Mesenchymal stem cell (in vitro differentiated cells and primary cell): ENCODE data around the gene TOPBP1.

ENCODE experiments used
- DNase-seq: peaks from one replicate; pipeline ENCODE4 v3.0.0-alpha.2; 2013
- H2AFZ ChIP-seq: one replicate; pipeline ENCODE4 v1.6.1; 2013; ENCODE audit warnings: low read depth, mild to moderate bottlenecking, control low read depth, inconsistent platforms, low read length, moderate library complexity
- H2AK5ac ChIP-seq: 2 replicates; pipeline ENCODE4 v1.6.1; 2013; ENCODE audit warnings: low read length, moderate library complexity, mild to moderate bottlenecking, inconsistent platforms; ENCODE audit not compliant: severe bottlenecking
- H2BK120ac ChIP-seq: one replicate; pipeline ENCODE4 v1.6.1; 2013; ENCODE audit warnings: low read depth, mild to moderate bottlenecking, inconsistent platforms, low read length, moderate library complexity
- H2BK12ac ChIP-seq, 2 experiments: one replicate each; pipeline ENCODE4 v1.6.1; 2013; ENCODE audit warnings: inconsistent platforms in 2 of 2, low read length in 2 of 2, mild to moderate bottlenecking in 2 of 2, moderate library complexity in 2 of 2, control low read depth in 1 of 2
- H2BK15ac ChIP-seq: one replicate; pipeline ENCODE4 v1.6.1; 2013; ENCODE audit warnings: mild to moderate bottlenecking, low read depth, inconsistent platforms; ENCODE audit not compliant: poor library complexity, severe bottlenecking
- H2BK5ac ChIP-seq: 2 replicates; pipeline ENCODE4 v1.6.1; 2013; ENCODE audit warnings: low read depth, mild to moderate bottlenecking, low read length, control low read depth, inconsistent platforms; ENCODE audit not compliant: poor library complexity, severe bottlenecking
- H3K14ac ChIP-seq, 2 experiments: one replicate each; pipeline ENCODE4 v1.6.1; 2013; ENCODE audit warnings: inconsistent platforms in 2 of 2, low read length in 2 of 2, control low read depth in 1 of 2, mild to moderate bottlenecking in 1 of 2, moderate library complexity in 1 of 2
- H3K18ac ChIP-seq, 2 experiments: one replicate each; pipeline ENCODE4 v1.6.1; 2013; ENCODE audit warnings: inconsistent platforms in 2 of 2, low read length in 2 of 2, control low read depth in 1 of 2, low read depth in 1 of 2, mild to moderate bottlenecking in 1 of 2
- H3K23ac ChIP-seq, 2 experiments: one replicate each; pipeline ENCODE4 v1.6.1; 2013; ENCODE audit warnings: inconsistent platforms in 2 of 2, low read length in 2 of 2, mild to moderate bottlenecking in 2 of 2, moderate library complexity in 2 of 2, control low read depth in 1 of 2
- H3K27ac ChIP-seq: 2 replicates; pipeline ENCODE4 v1.5.1; 2013; ENCODE audit warnings: mild to moderate bottlenecking, moderate library complexity, low read length, control low read depth, inconsistent platforms; ENCODE audit not compliant: poor library complexity, severe bottlenecking
- H3K27me3 ChIP-seq, 2 experiments: 2 replicates each; pipeline versions ENCODE4 v1.6.1 to v1.7.0; 2013; ENCODE audit warnings: low read length in 2 of 2, mild to moderate bottlenecking in 2 of 2, moderate library complexity in 2 of 2, control low read depth in 1 of 2, inconsistent platforms in 1 of 2; ENCODE audit not compliant: control insufficient read depth in 1 of 2, insufficient read depth in 1 of 2
- H3K36me3 ChIP-seq, 2 experiments: 2 replicates each; pipeline versions ENCODE4 v1.6.1 to v1.7.0; 2013; ENCODE audit warnings: low read length in 2 of 2, control low read depth in 1 of 2, inconsistent platforms in 1 of 2, low read depth in 1 of 2, mild to moderate bottlenecking in 1 of 2; ENCODE audit not compliant: insufficient read depth in 2 of 2, control insufficient read depth in 1 of 2
- H3K4ac ChIP-seq, 2 experiments: one replicate each; pipeline ENCODE4 v1.6.1; 2013; ENCODE audit warnings: inconsistent platforms in 2 of 2, low read length in 2 of 2, mild to moderate bottlenecking in 2 of 2, moderate library complexity in 2 of 2, control low read depth in 1 of 2, low read depth in 1 of 2
- H3K4me1 ChIP-seq: 2 replicates; pipeline ENCODE4 v1.6.1; 2013; ENCODE audit warnings: low read depth, low read length, control low read depth; ENCODE audit not compliant: control insufficient read depth, insufficient read depth
- H3K4me2 ChIP-seq: 2 replicates; pipeline ENCODE4 v1.6.1; 2013; ENCODE audit warnings: low read length, mild to moderate bottlenecking, inconsistent platforms; ENCODE audit not compliant: poor library complexity, severe bottlenecking
- H3K4me3 ChIP-seq, 2 experiments: 2 replicates each; pipeline versions ENCODE4 v1.5.1 to v1.7.0; 2013; ENCODE audit warnings: low read length in 2 of 2, mild to moderate bottlenecking in 2 of 2, control low read depth in 1 of 2, low read depth in 1 of 2; ENCODE audit not compliant: insufficient read depth in 1 of 2
- H3K79me1 ChIP-seq: replicated peaks from 2 replicates; pipeline ENCODE4 v1.6.1; 2013; ENCODE audit warnings: mild to moderate bottlenecking, control low read depth, low read length, inconsistent platforms; ENCODE audit not compliant: poor library complexity, severe bottlenecking
- H3K9ac ChIP-seq: 2 replicates; pipeline ENCODE4 v1.7.0; 2013; ENCODE audit warnings: mild to moderate bottlenecking, low read length, moderate library complexity
- H3K9me3 ChIP-seq: 2 replicates; pipeline ENCODE4 v1.7.0; 2013; ENCODE audit warnings: mild to moderate bottlenecking, low read length; ENCODE audit not compliant: control insufficient read depth
- H4K8ac ChIP-seq: one replicate; pipeline ENCODE4 v1.6.1; 2013; ENCODE audit warnings: inconsistent platforms, mild to moderate bottlenecking, low read length, moderate library complexity
- H4K91ac ChIP-seq: one replicate; pipeline ENCODE4 v1.6.1; 2013; ENCODE audit warnings: mild to moderate bottlenecking, low read length, inconsistent platforms
- WGBS: methylation state at CpG from one replicate; pipeline ENCODE4 v1.1.7; 2013; ENCODE audit warnings: mixed read lengths; 5-methylcytosine and 5-hydroxymethylcytosine counted together

The TOPBP1 gene

DNA sequence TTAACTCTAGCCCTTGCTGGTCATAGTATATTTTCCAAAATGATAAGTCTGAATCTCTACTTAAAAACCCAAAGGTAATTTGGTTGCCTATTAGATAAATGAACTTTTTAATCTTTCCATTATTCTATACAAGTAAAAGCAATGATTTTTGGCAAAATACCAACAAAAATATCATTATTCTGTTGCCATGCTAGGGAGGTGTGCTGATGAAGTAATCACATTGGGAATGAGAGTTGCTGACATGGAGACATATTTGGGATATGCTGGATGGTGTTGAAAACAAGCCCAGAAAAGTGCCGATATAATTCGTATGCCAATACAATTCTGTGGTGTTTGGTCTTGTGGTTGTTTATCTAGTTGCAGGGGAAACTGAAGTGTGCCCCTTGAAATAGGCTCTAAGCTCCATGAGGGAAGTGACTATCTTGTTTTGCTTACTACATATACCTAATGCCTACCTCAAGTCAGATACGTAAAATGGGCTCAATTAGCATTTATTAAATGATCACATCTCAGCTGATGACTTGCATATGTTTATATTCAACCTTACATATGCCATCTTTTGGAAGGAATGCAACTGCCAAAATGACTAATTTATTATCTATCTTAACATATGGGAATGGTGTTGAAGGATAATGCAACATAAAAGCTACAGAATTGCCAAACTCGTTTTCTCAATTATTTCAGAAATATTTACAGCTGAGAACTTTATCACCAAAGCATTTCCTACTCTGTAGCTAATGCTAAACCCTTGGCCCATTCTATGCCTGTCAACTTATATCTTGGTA is 5.8 kb downstream of the TOPBP1 start:
- WGBS = 97% methylated on average over 4 of the region's 4 CpGs
- Histone ChIP-seq H2BK120ac (peak overlapping the region; percentile 8), H3K9ac (no peak overlapping the region), H3K4ac (no peak overlapping the region), H2AFZ (no peak overlapping the region), H3K4me2 (no peak overlapping the region), H3K18ac (no peak overlapping the region), H3K4me3 (no peak overlapping the region), H3K4me1 (no peaks in the 10 kb centered on the region), H3K9me3 (no peaks in the 10 kb centered on the region), H3K79me1 (peaks cover 3% of the 10 kb centered on the region), H2BK5ac (no peak overlapping the region), H2AK5ac (no peak overlapping the region), H3K27ac (no peak overlapping the region), H3K23ac (no peak overlapping the region), H2BK15ac (no peak overlapping the region), H2BK12ac (no peak overlapping the region), H4K8ac (no peak overlapping the region), H3K27me3 (no peaks in the 10 kb centered on the region), H3K14ac (no peak overlapping the region), H4K91ac (no peak overlapping the region), H3K36me3 (peaks cover 4 to 69% of the 10 kb centered on the region in 2 experiments)
- no peak for DNase-seq

- no peak overlapping the region for H3K23ac ChIP-seq
- H2AFZ ChIP-seq = no peak overlapping the region
- H3K27ac ChIP-seq = no peak overlapping the region
- no peak overlapping the region for H3K18ac ChIP-seq
- peaks cover 0 to 71% of the 10 kb centered on the region in 2 experiments for H3K36me3 ChIP-seq
- no peak overlapping the region for H3K4ac ChIP-seq
- H4K8ac ChIP-seq = no peak overlapping the region
- no peak overlapping the region for H2BK5ac ChIP-seq
- H4K91ac ChIP-seq = no peak overlapping the region
- no peak overlapping the region for H3K4me2 ChIP-seq
- no peaks in the 10 kb centered on the region for H3K27me3 ChIP-seq
- H2AK5ac ChIP-seq = no peak overlapping the region
- 94% methylated on average over 2 of the region's 4 CpGs for WGBS
- DNase-seq = no peak
- no peaks in the 10 kb centered on the region for H3K9me3 ChIP-seq
- no peak overlapping the region for H3K14ac ChIP-seq
- H3K4me1 ChIP-seq = peaks cover 3% of the 10 kb centered on the region
- H2BK120ac ChIP-seq = no peak overlapping the region
- no peak overlapping the region for H2BK12ac ChIP-seq
- H3K4me3 ChIP-seq = no peak overlapping the region
- no peak overlapping the region for H2BK15ac ChIP-seq
- H3K79me1 ChIP-seq = peaks cover 3% of the 10 kb centered on the region
- no peak overlapping the region for H3K9ac ChIP-seq
These were observed 12.2 kb downstream of the TOPBP1 start for GRCh38 chr3:133649486-133650068.

DNA sequence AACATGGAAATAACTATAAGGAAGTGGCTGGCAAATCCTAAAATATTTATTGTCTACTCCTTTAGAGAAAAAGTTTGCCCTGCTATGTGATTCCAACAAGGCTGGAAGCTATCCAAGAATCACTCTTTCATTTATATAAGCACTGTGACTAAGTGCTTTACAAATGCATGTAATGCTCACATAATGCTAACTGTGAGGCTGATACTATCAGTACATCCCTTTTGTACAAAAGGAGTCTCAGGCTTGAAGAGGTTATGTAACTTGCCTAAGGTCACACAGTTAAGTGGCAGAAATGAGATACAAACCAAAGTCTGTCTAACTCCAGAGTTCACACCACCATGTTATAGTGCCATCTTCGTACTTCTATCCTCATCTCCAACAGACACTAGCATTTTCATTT is 17.0 kb downstream of the TOPBP1 start:
- Histone ChIP-seq H4K91ac (no peak overlapping the region), H2AFZ (no peak overlapping the region), H2AK5ac (no peak overlapping the region), H3K4me3 (no peak overlapping the region), H2BK5ac (no peak overlapping the region), H3K18ac (no peak overlapping the region), H3K9me3 (no peaks in the 10 kb centered on the region), H3K23ac (no peak overlapping the region), H3K4ac (no peak overlapping the region), H4K8ac (no peak overlapping the region), H3K79me1 (peaks cover 10% of the 10 kb centered on the region), H3K4me2 (no peak overlapping the region), H2BK120ac (no peak overlapping the region), H2BK15ac (no peak overlapping the region), H3K9ac (no peak overlapping the region), H3K36me3 (peaks cover 0 to 70% of the 10 kb centered on the region in 2 experiments), H3K27me3 (no peaks in the 10 kb centered on the region), H3K27ac (peak overlapping the region; percentile 3), H3K4me1 (peaks cover 3% of the 10 kb centered on the region), H3K14ac (no peak overlapping the region), H2BK12ac (no peak overlapping the region)
- peak; percentile 84 for DNase-seq
- no CpG with 5 or more reads among the region's 1 CpG for WGBS

GRCh38 chr3:133643611-133644010 is 18.1 kb downstream of the TOPBP1 start:
- 97% methylated on average over 2 of the region's 2 CpGs for whole genome bisulfite sequencing
- Histone ChIP-seq H3K4me2 (no peak overlapping the region), H2BK15ac (no peak overlapping the region), H2AFZ (no peak overlapping the region), H4K91ac (no peak overlapping the region), H3K9ac (no peak overlapping the region), H2BK12ac (no peak overlapping the region), H3K4ac (no peak overlapping the region), H3K36me3 (peaks cover 0 to 68% of the 10 kb centered on the region in 2 experiments), H2BK120ac (no peak overlapping the region), H3K27me3 (no peaks in the 10 kb centered on the region), H3K9me3 (no peaks in the 10 kb centered on the region), H2BK5ac (no peak overlapping the region), H3K23ac (no peak overlapping the region), H3K18ac (no peak overlapping the region), H2AK5ac (peak overlapping the region; percentile 65), H4K8ac (no peak overlapping the region), H3K4me1 (peaks cover 3% of the 10 kb centered on the region), H3K27ac (no peak overlapping the region), H3K14ac (no peak overlapping the region), H3K79me1 (peaks cover 11% of the 10 kb centered on the region), H3K4me3 (no peak overlapping the region)
- DNase-seq = no peak
